Activated T-cell treated with anti-CD3 and anti-CD28 coated beads for 48 hours (primary cell): ENCODE results near the gene PPM1L.

Source experiments
- DNase-seq: peaks from one replicate; pipeline ENCODE4 v3.0.0-alpha.2; 2020; ENCODE audit warnings: low read depth

PPM1L gene

DNA sequence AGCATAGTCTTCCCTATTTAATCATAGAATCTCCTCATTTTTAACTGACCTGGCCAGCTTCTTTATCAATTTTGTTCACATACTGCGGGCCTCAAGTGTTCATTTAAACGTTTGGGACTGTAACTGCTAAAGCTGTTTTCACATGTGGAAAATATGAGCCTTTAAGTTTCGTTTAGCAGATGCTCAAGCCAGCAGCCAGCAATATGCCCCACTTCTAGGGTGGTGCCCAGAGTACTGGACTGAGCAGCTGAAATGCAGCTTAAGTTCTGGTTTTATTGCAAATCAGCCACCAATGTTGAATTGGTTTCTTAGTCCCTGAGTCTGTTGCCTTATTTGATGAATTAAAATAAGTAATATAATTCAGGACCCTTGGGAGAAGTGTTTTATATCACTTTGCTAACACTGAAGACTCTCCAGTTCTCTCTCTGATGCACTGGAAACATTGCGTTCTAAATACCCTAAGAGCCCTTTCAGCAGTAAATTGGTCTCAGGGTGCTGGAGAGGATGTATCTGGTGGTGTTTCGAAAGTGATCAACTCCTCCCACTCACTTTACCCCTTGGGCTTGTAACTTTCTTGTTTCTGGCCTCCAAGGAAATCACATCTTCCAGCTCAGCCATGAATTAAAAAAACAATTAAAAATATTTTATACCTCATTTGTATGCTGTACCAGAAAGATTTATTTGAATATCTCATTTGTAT lies 287.5 kb downstream of the PPM1L start:
- no peak for DNase-seq

DNA sequence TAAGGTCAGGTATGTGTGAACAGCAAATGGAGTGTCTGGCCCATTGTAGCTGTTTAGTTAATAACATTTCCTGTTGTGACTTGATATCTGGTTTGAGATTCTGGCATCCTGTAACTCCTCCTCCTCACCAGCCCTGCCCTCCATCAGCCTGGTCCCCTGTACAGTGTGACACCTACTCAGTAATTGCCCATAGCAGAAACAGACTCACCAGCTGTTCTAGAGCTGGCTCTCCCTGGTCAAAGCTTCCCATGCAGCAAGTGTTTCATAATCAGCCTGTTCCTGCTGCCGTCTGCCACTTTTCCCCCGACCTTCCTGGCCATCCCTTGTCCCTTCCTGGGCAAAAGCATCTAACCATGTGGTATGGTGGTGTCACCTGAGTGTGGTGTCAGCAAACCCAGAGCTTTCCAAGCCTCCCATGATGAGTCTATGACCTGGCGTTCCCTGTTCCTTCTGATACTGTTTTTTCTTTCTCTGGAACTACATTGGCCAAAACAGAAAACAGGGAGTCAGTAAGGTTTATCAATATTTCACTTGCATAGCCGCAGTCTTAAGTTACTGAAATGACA lies 293.7 kb downstream of the PPM1L start:
- DNase-seq, result no peak

DNA sequence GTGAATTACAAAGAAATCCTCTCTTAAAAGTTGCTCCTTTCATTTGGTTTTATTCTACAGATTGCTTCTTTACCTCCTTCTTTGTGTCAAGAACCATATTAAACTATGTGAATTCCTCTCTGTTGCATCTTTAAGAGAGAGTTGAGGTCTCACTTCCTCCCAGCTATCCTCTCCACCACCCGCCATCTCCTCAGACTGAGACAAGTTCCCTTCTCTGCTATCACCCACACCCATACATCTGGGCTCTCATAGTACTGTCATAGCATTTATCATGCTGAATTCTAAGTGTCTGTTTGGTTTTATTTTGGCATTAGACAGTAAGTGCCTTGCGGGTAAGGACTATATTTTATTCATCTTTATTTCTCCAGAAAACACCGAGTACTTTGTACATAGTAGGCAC lies 294.9 kb downstream of the PPM1L start:
- DNase-seq, result no peak

- DNase-seq, result no peak
These were observed 295.8 kb downstream of the PPM1L start for GRCh38 chr3:161051856-161052255.

GRCh38 chr3:161054860-161055604 lies 299.0 kb downstream of the PPM1L start:
- no peak for DNase-seq

GRCh38 chr3:161064413-161064812 lies 308.4 kb downstream of the PPM1L start:
- DNase-seq, result no peak

DNA sequence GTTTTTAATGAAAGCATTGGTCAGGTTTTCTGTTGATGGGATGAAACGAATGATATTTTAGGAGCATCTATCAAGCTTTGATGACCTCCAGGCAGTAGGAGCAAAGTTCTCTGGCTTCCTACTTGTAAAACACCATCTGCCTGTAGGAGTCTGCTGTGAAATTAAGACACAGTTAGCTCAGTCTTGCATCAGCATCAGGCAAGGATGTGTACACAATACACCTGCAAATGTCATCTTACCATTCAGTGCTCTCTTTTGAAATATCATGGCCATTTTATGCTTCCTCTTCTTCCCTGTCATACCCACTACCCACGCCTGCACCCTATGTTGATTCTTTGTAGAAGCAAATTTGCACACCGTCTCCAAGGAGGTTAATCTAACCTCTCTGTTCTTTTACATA lies 310.9 kb downstream of the PPM1L start:
- DNase-seq, result no peak

GRCh38 chr3:161067335-161067734 lies 311.3 kb downstream of the PPM1L start:
- no peak for DNase-seq

- DNase-seq, result no peak
These were observed 313.6 kb downstream of the PPM1L start for GRCh38 chr3:161069511-161070251.

DNA sequence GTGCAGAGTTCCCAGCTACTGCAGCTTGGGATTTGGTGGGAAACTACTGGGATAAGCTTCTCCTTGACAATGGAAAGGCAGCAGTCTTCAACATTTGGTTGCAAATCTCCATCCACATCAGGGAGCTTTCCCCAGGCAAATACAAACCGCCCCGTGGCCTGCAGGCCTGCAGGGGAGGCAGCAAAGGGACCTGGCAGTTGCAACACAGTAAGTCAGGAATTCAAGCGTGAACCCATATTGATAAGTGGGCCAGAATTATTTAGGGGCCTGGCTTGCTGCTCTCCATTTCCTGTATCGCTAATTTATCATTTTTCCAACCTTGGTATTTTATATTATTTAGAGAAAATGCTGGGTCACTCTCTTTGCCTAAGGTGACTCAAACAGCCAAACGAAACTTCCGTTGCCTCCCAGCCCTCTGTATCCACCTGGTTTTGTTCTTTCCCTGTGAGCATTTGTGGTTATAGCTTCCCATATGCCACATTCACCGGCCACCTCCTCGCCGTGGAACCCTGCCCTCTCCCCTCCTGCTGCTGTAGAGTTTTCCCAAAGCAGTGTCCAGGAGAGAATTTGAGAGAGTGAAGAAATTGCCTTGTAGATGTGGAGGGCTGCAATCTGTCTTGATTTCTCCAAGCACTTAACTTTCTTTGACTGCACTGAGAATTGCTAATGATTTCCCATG lies 314.4 kb downstream of the PPM1L start:
- no peak for DNase-seq

DNA sequence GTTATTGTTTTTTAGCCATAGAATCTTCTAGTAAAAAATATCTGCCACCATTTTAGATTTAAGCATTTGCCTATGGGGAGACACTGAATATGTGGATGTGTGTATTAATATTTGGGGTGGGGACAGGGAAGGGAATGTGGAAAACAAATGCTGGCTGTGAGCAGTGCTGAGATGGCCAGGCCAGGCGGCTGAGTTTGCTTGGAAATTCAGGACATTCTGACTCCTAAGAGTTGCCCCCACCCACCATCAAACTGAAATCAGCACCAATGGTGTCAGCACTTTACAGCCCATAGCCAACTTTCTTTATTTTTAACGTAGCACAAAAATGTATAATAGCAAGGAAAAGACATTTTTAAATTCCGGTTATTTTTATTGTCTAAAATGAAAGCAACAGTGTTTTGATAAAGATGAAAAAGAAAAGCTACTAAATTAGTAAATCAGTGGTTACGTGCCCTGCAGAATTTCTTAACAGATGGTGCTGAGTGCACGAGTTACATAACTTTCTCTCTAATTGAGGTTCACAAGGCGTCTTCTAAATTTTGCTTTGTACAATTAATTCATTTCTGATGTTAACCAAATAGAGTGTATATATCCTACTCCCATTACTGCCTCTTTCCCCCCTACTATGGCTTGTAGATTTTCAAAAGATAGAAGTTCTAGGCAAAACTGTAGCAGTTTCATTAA lies 315.1 kb downstream of the PPM1L start:
- DNase-seq, result no peak

DNA sequence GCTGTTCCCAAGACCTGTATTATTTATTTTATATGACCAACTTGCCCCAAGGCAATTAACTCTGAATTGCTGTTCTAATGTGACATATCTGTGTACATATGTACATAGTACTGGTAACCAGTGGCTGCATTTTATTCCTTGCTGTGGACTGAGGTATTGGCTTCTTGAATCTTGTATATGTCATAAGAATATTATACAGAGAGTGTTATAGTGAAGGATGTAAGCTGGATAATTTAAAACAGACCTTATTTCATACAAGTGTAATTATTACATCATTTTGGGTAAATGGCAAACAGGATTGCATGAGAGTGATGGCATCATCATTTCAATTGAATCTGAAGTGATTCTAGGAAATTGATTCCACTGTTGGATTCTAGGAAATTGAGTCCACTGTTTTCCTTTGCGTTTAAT lies 316.2 kb downstream of the PPM1L start:
- DNase-seq, result no peak

GRCh38 chr3:161072751-161073150 lies 316.7 kb downstream of the PPM1L start:
- no peak for DNase-seq

- no peak for DNase-seq
These were observed 317.1 kb downstream of the PPM1L start for GRCh38 chr3:161073181-161073580.

GRCh38 chr3:161081633-161082032 lies 325.6 kb downstream of the PPM1L start:
- DNase-seq, result no peak

GRCh38 chr3:161082063-161082462 lies 326.0 kb downstream of the PPM1L start:
- DNase-seq, result no peak

DNA sequence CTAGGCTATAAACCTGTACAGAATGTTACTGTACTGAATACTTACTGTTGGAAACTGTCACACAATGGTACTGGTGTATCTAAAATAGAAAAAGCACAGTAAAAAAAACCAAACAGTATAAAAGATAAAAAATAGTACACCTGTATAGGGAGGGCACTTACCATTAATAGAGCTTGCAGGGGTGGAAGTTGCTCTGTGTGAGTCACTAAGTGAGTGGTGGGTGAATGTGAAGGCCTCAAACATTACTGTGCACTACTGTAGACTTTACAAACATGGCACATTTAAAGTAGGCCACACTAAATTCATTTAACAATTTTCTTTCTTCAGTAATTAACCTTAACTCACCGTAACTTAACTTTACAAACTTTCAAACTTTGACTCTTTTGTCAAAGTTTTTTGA lies 327.1 kb downstream of the PPM1L start:
- DNase-seq, result no peak

DNA sequence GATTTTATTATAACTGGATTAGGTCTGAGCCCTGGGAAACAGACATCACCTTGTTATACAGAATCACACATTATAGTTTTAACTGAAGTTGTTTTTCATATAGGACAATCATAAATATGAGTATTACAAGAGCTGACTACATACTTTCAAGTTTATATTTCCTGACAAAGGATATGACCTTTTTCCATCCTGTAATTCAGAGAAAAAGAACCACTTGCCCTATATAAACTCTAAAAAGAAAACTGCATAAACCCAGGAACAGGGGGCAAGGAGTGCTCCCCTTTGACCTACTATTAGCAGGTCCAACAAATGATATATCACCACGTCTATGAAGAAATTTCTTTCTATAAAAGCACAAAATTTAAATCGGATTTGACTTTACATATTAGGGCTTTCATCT lies 328.2 kb downstream of the PPM1L start:
- no peak for DNase-seq

- no peak for DNase-seq
These were observed 337.9 kb downstream of the PPM1L start for GRCh38 chr3:161093895-161094294.

DNA sequence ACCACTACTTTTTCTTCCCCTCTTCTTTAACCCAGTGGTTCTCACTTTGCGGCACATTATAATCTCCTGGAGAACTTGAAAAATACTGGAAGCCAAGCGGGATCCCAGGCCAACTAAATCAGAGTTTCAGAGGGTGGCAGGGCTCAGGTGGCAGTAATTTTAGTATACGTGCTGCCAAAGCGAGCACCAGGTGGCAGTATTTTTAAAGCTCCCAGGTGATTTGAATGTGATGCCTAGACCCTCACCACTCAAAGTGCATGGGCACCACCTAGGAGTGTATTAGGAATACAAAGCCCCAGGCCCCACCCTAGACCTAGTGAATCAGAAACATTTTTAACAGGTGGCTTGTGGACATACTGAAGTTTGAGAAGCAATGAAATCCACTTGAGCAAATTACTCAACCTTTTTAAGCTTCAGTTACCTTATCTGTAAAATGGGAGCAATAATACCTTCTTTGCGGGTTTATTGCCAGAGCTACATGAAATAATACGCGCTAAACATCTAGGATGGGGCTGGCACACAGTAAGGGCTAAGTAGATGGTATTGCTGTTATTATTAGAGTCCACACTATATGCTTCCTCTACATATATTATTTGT lies 340.8 kb downstream of the PPM1L start:
- no peak for DNase-seq

DNA sequence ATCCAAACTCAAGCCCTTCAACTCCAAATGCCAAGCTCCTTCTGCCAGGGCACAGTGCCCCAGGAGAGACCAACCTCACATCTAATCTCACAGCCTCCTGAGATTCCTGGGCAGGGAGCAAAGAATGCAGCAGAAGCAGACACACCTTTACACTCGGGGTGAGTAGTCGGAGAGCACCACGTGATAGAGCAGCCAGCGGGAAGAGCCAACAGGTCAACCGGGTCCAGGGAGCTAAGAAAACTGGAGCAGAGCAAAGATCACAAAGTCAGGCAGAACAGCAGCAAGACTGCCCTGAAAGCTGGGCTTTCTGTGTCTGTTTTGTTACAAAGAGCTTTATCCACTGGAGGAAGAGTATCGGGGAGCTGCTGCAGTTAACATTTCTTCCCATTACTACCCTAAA lies 345.0 kb downstream of the PPM1L start:
- DNase-seq, result no peak
